HG03442 (cell line): ENCODE data around the gene TSPY4.
"Not testable (repeated sequence)": the region's sequence is repeated elsewhere in the genome, so short reads cannot be mapped to it uniquely, and the experiment has no call there.

Experiments
- ATAC-seq: cut with Tn5 transposase; IDR thresholded peaks from one replicate; pipeline ENCODE4 v1.9.1; 2021; ENCODE audit warnings: mild to moderate bottlenecking, moderate library complexity; ENCODE audit not compliant: unreplicated experiment

The TSPY4 gene

GRCh38 chrY:9337164-9337563, at the start of gene TSPY4:
Gene TSPY4, plus strand, starts transcription at chrY:9337464. Its CDS starts 46 bp downstream, at chrY:9337510.
- not testable (repeated sequence) for ATAC-seq

GRCh38 chrY:9320996-9321395, 16.3 kb upstream of the TSPY4 start:
- no peak for ATAC-seq

- ATAC-seq = not testable (repeated sequence)
Observed at GRCh38 chrY:9357497-9357896, 20.2 kb downstream of the TSPY4 start, which contains the start of gene TSPY8. Gene TSPY8, plus strand, starts transcription at chrY:9357797. Its CDS starts 46 bp downstream, at chrY:9357843.
